NOMO-1 treated with dmso at 0.1 percent for 144 hours (cell line): ENCODE measurements around the gene RAB43.
"Not testable (repeated sequence)": the region's sequence is repeated elsewhere in the genome, so short reads cannot be mapped to it uniquely, and the experiment has no call there.

ENCODE experiments used
- DNase-seq: peaks from one replicate; lab custom pipeline; 2025; ENCODE audit not compliant: unreplicated experiment; lab: John Stamatoyannopoulos, UW

RAB43 gene

GRCh38 chr3:129122412-129123011 is 908 bp upstream of the RAB43 start:
- DNase-seq, result no peak

GRCh38 chr3:129121016-129121791 is 400 bp downstream of the RAB43 start:
- DNase-seq, result peak; percentile 52

GRCh38 chr3:129120254-129121004 is 1.2 kb downstream of the RAB43 start:
- DNase-seq, result peak; percentile 99

GRCh38 chr3:129119365-129120100 is 2.1 kb downstream of the RAB43 start:
- DNase-seq, result no peak

GRCh38 chr3:129118745-129119144 is 2.9 kb downstream of the RAB43 start:
- DNase-seq, result no peak

GRCh38 chr3:129117134-129117533 is 4.5 kb downstream of the RAB43 start:
- DNase-seq, result no peak

GRCh38 chr3:129116482-129116946 is 5.1 kb downstream of the RAB43 start:
- no peak for DNase-seq

GRCh38 chr3:129114455-129114854 is 7.1 kb downstream of the RAB43 start:
- DNase-seq, result no peak

GRCh38 chr3:129112308-129113052 is 9.1 kb downstream of the RAB43 start:
- DNase-seq, result peak; percentile 39

GRCh38 chr3:129111076-129111780 is 10.4 kb downstream of the RAB43 start:
- not testable (repeated sequence) for DNase-seq

GRCh38 chr3:129107793-129108192 is 13.8 kb downstream of the RAB43 start:
- DNase-seq, result no peak

GRCh38 chr3:129106866-129107565 is 14.6 kb downstream of the RAB43 start:
- no peak for DNase-seq

- DNase-seq, result no peak
Measured at GRCh38 chr3:129106320-129106719, 15.3 kb downstream of the RAB43 start.

- DNase-seq, result no peak
Measured at GRCh38 chr3:129105862-129106261, 15.7 kb downstream of the RAB43 start.

- DNase-seq, result no peak
Measured at GRCh38 chr3:129104498-129105079, 17.0 kb downstream of the RAB43 start.

- no peak for DNase-seq
Measured at GRCh38 chr3:129104051-129104450, 17.6 kb downstream of the RAB43 start.

GRCh38 chr3:129103296-129103695 is 18.3 kb downstream of the RAB43 start:
- DNase-seq, result no peak

GRCh38 chr3:129101370-129102138 is 20.1 kb downstream of the RAB43 start:
- DNase-seq, result no peak
